Gastrocnemius medialis (tissue), 4 donors: Measurements from ENCODE around the gene FAM153A.
"Not testable (repeated sequence)": the region's sequence is repeated elsewhere in the genome, so short reads cannot be mapped to it uniquely, and the experiment has no call there.

Experiments
- POLR2A ChIP-seq, 2 donors: fragments of 450-650 bp; IDR thresholded peaks; one replicate each; pipeline ENCODE4 v1.6.1; 2017; ENCODE audit warnings: antibody characterized with exemption in 2 of 2, mild to moderate bottlenecking in 2 of 2, moderate library complexity in 2 of 2
- TF ChIP-seq, protein P1 (sequence below), 5 experiments: fragments of 450-650 bp in 3 of 5; fragments of 200-600 bp in 2 of 5; sonication (generic) in 2 of 5; IDR thresholded peaks in 4 of 5; conservative IDR thresholded peaks in 1 of 5; 1 replicate in 4 of 5; 2 replicates in 1 of 5; pipeline ENCODE4 v1.5.1; 2016 to 2019; ENCODE audit warnings: antibody characterized with exemption in 5 of 5, mild to moderate bottlenecking in 3 of 5, moderate library complexity in 3 of 5

DNA sequence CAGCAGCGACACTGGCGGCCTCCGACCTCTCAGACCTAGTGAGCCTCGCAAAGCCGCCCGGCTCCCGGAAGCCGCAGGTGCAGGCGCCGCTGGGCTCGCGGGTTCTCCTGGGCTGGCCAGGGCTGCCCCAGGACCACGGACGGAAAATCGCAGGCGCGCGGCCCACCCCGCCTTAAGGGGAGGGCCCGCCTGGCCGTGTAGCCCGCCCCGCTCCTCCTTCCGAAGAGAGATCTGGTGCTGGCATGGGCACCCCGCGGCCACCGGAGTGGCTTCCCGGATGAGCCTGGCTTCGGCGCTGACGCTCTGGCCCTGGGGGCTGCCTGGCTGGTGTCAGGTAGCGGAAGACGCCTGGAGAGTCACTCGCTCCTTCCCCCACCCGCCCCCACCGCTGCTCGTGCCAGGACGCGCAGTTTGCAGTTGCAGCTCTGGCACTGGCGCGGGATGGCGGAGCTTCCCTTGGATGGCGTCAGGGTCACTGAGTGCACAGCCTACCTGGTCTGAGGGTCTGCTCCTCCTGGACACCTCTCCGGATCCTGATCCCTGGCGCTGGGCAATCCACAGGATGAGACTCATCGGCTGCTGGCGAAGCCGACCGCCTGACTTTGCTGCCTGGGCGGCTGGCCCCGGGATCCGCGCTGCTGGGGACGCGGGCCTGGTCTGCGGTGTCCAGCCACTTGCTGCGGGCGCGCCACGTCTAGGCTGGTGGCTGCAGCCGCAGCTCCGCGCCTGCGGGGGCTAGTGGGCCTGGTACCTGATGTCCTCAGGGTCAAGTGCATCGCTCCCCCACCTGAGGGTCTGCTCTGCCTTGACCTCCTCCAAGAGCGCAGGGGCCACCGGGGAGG, at the start of gene FAM153A:
- TF ChIP-seq, protein P1, sequence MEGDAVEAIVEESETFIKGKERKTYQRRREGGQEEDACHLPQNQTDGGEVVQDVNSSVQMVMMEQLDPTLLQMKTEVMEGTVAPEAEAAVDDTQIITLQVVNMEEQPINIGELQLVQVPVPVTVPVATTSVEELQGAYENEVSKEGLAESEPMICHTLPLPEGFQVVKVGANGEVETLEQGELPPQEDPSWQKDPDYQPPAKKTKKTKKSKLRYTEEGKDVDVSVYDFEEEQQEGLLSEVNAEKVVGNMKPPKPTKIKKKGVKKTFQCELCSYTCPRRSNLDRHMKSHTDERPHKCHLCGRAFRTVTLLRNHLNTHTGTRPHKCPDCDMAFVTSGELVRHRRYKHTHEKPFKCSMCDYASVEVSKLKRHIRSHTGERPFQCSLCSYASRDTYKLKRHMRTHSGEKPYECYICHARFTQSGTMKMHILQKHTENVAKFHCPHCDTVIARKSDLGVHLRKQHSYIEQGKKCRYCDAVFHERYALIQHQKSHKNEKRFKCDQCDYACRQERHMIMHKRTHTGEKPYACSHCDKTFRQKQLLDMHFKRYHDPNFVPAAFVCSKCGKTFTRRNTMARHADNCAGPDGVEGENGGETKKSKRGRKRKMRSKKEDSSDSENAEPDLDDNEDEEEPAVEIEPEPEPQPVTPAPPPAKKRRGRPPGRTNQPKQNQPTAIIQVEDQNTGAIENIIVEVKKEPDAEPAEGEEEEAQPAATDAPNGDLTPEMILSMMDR (IDR thresholded peaks at IDR 0.05 in 4 of 5, conservative IDR thresholded peaks at IDR 0.05 in 1 of 5), result not testable (repeated sequence)
- not testable (repeated sequence) for TF ChIP-seq POLR2A (IDR thresholded peaks at IDR 0.05)
